Measurements from ENCODE around the gene KIF17. TPM values are rescaled to one million over a fixed set of nuclear protein-coding genes. Genes with fewer than 3 reads are reported as not detected.

KIF17 gene
- total RNA-seq, 1 donor from 2014 or later, result 3.3 TPM

- TF ChIP-seq, protein P1, sequence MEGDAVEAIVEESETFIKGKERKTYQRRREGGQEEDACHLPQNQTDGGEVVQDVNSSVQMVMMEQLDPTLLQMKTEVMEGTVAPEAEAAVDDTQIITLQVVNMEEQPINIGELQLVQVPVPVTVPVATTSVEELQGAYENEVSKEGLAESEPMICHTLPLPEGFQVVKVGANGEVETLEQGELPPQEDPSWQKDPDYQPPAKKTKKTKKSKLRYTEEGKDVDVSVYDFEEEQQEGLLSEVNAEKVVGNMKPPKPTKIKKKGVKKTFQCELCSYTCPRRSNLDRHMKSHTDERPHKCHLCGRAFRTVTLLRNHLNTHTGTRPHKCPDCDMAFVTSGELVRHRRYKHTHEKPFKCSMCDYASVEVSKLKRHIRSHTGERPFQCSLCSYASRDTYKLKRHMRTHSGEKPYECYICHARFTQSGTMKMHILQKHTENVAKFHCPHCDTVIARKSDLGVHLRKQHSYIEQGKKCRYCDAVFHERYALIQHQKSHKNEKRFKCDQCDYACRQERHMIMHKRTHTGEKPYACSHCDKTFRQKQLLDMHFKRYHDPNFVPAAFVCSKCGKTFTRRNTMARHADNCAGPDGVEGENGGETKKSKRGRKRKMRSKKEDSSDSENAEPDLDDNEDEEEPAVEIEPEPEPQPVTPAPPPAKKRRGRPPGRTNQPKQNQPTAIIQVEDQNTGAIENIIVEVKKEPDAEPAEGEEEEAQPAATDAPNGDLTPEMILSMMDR (conservative IDR thresholded peaks at IDR 0.05; ENCODE audit: low read depth, low read length), result no peak
- no peak for DNase-seq (ENCODE audit: low read depth)
- no peak overlapping the region for H3K4me3 ChIP-seq (ENCODE audit: low read depth, low read length)
Measured at GRCh38 chr1:20709868-20710267, 7.9 kb downstream of the KIF17 start.

DNA sequence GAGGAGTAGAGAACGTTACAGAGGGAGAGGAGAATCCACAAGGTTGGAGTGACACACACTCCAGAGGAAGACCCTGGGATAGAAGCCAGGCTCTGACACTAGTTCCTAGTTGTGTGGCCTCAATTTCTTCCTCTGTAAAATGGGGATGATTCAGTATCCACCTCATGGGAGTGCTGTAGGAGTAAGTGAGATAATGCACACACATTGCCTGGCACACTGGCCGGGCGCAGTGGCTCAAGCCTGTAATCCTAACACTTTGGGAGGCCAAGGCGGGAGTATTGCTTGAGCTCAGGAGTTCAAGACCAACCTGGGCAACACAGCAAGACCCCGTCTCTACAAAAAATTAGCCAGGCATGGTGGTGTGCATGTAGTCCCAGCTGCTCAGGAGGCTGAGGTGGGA, 8.9 kb downstream of the KIF17 start:
- H3K4me3 ChIP-seq (ENCODE audit: low read depth, low read length), result no peak overlapping the region
- no peak for DNase-seq (ENCODE audit: low read depth)
- TF ChIP-seq, protein P1 (conservative IDR thresholded peaks at IDR 0.05; ENCODE audit: low read depth, low read length), result no peak

- TF ChIP-seq, protein P1 (conservative IDR thresholded peaks at IDR 0.05; ENCODE audit: low read depth, low read length), result no peak
- H3K4me3 ChIP-seq (ENCODE audit: low read depth, low read length), result no peak overlapping the region
- no peak for DNase-seq (ENCODE audit: low read depth)
Measured at GRCh38 chr1:20708057-20708456, 9.8 kb downstream of the KIF17 start.

- TF ChIP-seq, protein P1 (conservative IDR thresholded peaks at IDR 0.05; ENCODE audit: low read depth, low read length), result no peak
- no peak overlapping the region for H3K4me3 ChIP-seq (ENCODE audit: low read depth, low read length)
Measured at GRCh38 chr1:20706841-20707240, 11.0 kb downstream of the KIF17 start.

DNA sequence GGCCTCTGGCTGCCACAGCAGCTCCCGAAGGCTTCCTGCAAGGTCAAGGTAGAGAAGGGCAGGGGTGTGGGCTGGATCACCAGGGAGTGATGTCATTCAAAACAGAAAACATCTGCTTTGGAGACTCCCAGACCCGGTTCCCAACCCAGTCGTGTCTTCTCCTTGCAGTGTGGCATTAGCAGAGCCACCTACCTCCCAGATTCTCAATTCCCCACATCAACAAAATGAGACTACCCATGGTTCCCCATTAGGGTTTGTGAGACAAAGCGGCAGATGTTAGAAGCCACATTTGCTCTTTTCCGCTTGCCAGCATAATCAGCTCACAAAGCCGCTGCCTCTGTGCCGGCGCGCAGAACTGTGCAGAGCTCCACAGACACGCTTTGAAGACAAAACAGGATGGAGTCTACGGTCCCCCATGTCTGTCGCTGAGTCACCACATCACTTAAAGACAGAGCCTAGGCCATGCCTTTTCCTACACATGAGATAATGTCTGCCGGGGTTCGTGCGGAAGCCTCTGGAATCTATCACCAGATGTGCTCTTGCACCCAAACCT, 12.5 kb downstream of the KIF17 start:
- TF ChIP-seq, protein P1 (conservative IDR thresholded peaks at IDR 0.05; ENCODE audit: low read depth, low read length), result no peak
- DNase-seq (ENCODE audit: low read depth), result no peak
- no peak overlapping the region for H3K4me3 ChIP-seq (ENCODE audit: low read depth, low read length)

More at GRCh38 chr1:20706841-20707240, 11.0 kb downstream of the KIF17 start:
- DNase-seq (ENCODE audit: low read depth), result no peak

DNA sequence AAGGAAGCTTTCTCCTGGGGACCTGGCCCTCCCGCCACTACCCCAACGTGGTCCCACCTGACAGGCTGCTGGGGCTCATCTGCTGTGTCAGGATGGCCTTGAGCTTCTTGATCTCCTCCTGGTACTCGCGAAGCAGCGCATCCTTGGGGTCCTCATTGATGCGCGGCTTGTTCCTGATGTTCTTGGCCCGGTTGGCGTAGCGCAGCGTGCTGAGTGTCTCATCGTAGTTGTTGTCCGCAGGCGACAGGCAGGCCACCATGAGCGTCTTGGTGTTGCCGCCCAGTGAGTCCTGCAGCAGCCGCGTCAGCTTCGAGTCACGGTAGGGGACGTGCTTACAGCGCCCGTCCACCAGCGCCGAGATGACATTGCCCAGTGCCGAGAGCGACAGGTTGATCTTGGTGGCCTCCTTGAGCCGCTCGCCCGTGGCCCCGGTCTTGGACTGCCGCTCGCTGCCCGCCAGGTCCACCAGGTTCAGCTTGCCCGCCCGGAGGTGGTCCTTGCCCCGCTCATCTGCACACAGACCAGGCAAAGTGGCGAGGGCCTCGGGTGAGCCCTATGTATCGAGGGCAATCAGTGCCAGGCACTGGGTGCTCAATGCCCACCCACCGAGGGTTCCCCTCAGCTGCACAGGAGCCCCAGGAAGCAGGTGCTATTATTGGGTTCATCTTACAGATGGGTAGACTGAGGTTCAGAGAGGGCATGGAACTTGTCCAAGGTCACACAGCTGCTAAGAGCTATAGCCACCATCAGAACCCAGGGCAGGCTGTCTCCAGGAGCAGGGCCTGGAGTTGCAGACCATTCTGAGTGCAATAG, 13.2 kb downstream of the KIF17 start:
- no peak overlapping the region for H3K4me3 ChIP-seq (ENCODE audit: low read depth, low read length)
- no peak for DNase-seq (ENCODE audit: low read depth)
- TF ChIP-seq, protein P1 (conservative IDR thresholded peaks at IDR 0.05; ENCODE audit: low read depth, low read length), result no peak
